Measurements from ENCODE around the gene TEX264.

The TEX264 gene

GRCh38 chr3:51675201-51675611 lies 4.2 kb downstream of the TEX264 start:
- no peak for DNase-seq

DNA sequence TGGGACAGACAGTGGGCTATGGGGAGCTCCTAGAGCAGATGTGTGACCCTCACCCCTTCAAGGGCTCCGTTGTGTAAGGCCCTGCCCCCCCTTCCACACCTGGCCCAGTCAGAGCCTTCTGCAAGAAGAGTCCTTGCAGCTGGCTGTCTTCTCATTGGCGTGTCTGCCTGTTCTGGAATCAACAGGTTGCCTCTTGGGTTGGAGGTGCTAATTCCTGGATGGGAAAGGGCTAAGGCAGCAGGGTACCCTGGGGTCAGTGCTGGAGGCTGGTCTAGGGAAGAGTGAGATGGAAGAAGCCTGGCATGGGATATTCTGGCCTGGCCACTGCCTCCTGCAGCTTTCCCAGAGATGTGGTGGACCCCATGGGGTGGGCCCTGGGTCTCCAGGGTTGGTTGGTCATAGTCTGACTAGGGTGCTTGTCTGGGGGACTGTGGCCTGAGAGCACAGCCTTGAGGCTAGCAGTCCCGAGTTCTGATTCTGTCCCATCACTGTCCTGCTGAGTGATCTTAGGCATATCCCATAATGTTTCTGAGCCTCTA lies 5.1 kb downstream of the TEX264 start:
- DNase-seq, result no peak

DNA sequence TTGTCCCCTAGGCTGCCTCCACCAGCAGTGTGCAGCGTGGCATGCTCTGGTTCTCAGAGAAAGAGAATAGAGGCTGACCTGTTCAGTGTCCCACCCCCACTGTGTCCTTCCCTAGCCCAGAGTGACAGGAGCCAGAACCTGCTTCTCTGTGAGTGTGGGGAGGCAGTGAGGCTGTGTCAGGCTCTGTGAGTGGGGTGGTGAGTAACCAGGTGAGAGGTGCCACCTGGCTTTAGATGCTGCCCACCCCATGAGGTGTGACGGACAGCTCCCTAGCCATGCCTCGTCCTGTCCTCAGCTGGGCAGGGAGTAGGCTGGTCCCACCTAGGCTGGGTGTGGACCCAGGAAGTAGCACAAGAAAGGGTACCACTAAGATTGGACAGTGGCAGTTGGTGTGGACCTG lies 6.3 kb downstream of the TEX264 start:
- DNase-seq, result no peak

- DNase-seq, result no peak
Observed at GRCh38 chr3:51678186-51678585, 7.1 kb downstream of the TEX264 start.

- DNase-seq, result no peak
Observed at GRCh38 chr3:51678641-51679040, 7.6 kb downstream of the TEX264 start.

GRCh38 chr3:51679318-51679717 lies 8.3 kb downstream of the TEX264 start:
- DNase-seq, result no peak

DNA sequence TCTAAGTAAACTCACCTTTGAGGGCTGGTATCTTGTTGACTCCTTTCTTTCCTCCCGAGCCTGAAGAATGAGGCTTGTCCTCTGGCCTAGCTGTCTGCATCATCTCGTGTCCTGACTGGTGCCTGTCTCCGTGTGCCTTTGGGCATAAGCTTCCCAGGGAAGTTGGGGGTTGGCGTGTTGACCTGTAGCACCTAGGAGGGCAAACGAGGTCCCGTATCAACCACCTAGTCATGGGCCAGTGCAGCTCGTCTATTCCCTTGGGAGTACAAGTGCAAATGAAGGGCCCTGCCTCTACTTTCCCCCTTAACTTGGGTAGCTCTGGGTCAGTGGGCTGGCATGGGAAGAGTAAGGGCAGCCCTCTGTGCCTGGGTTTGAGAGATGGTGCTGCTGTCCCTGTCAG lies 8.7 kb downstream of the TEX264 start:
- DNase-seq, result no peak

DNA sequence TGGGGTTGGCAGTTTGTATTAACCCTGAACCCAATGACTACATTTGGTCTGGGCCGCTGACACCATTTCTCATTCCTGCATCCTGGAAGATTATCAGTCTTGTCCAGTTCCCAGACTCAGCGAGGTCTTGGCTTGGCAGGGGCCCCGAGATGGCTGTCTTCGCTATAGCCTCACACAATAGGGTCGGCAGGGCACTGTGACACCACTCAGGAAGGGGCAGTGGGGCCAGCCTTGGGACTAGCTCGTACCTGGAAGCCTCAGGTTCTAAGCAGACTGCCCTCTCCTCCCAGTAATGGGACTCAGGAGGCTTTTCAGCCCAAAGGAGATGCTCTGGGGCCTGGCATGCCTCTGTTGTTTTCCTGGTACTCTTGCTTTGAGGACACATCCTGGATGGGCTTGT lies 9.1 kb downstream of the TEX264 start:
- no peak for DNase-seq

DNA sequence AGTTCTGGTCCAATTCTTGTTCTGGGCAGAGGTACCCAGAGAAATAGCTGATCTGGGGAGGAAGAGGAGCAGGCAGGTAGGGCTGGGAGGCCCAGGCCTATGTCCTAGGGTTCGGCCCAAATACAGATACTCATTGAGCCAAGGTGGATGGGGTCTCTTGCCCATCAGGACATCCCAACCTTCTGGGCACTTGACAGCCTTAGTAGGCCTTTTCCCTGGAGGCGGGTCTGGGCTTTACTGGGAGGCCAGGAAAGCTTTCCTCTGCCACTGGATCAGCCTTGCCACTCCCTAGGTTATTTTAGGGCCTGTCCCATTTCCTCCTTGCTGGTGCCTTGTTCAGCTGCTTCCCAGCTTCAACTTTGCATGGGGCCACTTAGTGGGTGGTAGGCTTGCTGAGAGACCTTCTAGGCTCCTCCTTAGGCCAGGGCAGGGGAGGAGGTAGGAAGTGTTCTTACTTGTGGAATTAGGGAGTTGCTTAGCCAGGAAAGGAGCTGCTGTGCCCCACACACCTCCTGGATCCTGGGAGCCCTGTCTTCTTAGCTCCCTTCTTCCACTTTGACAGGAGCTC lies 9.7 kb downstream of the TEX264 start:
- no peak for DNase-seq

GRCh38 chr3:51681453-51681852 lies 10.4 kb downstream of the TEX264 start:
- DNase-seq, result no peak

- DNase-seq, result peak; percentile 60 to 72
Observed at GRCh38 chr3:51682079-51682478, 11.0 kb downstream of the TEX264 start.

DNA sequence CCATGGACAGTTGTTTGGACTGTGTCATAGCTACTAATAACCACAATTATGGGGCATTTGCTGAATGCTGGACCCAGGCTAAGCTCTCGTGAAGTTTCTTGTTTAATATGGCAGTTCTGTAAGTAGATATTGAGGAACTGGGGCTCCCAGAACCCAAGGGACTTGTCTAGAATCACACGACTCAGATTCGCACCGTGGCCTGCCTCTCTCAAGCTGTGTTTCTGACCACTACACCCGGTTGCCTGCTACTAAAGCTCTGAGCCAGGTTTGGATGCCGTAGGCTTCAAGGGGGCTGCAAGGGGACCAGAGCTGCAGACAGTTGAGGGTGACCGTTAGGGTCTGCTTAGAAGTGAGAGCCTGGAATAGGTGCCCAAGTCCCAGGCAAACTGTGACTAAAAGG lies 11.5 kb downstream of the TEX264 start:
- DNase-seq, result no peak

DNA sequence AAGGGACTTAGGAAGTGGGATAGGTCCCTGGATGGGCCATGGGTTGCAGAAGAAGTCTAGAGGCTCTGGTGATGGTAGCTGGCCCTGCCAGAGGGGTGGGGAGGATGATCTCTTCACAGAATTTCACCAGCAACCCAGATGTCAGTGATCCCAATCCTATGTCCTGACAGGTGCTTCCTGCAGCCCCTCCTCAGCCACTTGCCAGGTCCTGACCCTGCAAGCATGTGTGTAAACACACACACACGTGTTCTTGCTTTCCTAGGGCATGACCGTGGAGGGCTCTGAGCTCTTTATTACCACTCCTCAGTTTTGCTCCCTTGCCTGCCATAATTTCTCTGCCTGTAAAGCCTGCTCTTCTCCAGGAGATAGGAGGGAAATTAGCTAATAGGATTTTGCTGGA lies 12.5 kb downstream of the TEX264 start:
- no peak for DNase-seq

GRCh38 chr3:51684971-51685751 lies 14.1 kb downstream of the TEX264 start:
- no peak for DNase-seq

- DNase-seq, result no peak
Observed at GRCh38 chr3:51686056-51686455, 15.0 kb downstream of the TEX264 start.

DNA sequence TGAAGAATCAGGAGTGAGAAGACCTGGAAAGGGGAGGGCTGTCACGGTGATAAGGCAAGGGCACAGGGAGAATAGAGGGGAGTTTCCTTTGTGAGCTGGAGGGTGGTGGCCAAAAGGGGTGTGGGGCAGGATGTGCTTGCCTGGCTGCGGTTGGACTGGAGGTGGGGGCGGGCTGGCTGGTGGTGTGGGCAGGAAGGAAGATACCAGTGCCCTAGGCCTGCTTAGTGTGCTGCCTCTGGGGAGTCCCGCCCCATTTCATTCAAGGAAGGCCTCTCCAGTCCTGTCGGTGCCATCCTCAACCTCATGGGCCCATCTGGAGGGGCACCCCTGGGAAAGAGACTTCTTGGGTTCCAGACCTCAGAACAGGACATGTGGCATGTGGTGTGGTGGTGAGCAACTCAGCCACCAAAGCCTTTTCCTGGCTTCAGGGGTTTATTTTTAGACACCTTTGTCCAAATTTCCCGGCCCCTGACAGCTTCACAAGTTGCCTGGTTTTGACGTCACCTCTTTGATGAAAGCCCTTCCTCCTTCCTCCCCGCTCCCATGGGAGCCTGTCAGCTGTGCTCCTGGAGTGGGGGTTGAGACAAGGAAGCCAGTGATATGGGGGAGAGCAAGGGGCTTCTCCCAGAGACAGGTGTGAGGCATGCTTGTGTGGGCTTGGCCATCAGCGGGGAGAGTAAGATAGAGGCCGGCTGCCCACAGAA lies 15.6 kb downstream of the TEX264 start:
- DNase-seq, result no peak

GRCh38 chr3:51687431-51688205 lies 16.6 kb downstream of the TEX264 start:
- DNase-seq, result no peak

- no peak for DNase-seq
Observed at GRCh38 chr3:51688206-51688600, 17.2 kb downstream of the TEX264 start.

GRCh38 chr3:51691021-51691420 lies 20.0 kb downstream of the TEX264 start:
- no peak for DNase-seq

DNA sequence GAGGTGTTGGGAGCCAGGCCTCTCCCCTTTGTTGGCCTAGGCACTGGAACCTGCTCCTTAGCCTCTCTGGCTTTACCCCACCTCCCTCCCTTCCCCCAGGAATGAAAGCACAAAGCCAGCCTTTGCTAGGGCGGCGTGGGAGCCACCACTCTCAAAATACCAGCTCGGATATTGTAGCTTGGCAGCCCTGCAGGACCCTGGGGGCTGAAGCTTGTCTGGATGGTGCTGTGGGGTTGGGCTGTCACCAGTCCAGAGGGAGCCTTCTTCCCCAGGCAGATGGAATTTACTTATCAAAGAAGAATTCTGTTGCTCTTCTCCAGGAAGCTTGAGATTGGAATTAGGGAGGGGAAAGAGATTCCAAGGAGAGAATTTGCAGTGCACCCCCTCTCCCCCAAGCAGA lies 20.9 kb downstream of the TEX264 start:
- DNase-seq, result no peak

GRCh38 chr3:51692980-51693395 lies 21.9 kb downstream of the TEX264 start:
- no peak for DNase-seq

DNA sequence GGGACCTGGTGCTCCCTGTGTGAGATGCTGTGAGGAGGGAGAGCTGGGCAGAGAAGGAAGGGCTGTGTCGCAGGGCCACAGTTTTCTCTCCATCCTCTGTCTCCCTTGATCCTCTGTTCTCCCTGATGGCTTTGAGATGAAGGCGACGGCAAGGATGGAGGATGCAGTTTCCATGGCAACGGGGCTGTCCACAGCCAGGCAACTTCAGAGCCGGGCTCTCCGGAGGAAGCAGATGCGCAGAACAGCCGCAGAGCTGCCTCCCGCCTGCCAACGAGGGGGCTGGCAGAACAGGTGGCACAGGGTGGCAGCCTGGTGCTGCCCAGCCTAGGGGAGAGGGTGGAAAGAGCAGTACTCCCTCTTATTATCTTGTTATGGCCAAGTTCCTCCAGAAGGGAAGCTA lies 25.9 kb downstream of the TEX264 start:
- DNase-seq, result no peak

DNA sequence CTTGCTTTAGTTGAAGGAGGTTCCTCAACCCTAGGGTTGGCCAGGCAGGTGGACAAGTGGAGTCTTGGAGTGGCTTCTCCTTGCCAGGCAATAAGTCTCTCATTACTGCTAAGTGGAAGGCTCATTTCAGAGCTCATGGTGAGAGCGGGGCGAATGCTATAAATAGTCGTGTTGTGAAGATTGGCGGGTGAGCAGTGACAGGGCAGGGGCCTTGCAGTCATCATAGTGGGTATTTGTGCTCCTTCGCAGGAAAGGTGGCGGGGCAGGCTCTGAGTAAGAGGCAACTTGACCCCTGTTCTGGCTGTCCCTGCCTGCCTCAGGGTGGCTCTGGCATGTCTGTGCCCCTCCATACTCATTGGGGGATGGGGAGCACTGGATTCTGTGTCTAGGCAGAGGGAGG lies 27.2 kb downstream of the TEX264 start:
- no peak for DNase-seq

Data from SHP77 (cell line).